ENCODE measurements around the gene NOD2. TPM values are rescaled to one million over a fixed set of nuclear protein-coding genes. Genes with fewer than 3 reads are reported as not detected.

The NOD2 gene
- total and polyA plus RNA-seq, 2 of the 13 experiments (the other 11 are each of a cell fraction or from before 2014, with no cell fraction given) = 0.27 to 0.81 TPM

DNA sequence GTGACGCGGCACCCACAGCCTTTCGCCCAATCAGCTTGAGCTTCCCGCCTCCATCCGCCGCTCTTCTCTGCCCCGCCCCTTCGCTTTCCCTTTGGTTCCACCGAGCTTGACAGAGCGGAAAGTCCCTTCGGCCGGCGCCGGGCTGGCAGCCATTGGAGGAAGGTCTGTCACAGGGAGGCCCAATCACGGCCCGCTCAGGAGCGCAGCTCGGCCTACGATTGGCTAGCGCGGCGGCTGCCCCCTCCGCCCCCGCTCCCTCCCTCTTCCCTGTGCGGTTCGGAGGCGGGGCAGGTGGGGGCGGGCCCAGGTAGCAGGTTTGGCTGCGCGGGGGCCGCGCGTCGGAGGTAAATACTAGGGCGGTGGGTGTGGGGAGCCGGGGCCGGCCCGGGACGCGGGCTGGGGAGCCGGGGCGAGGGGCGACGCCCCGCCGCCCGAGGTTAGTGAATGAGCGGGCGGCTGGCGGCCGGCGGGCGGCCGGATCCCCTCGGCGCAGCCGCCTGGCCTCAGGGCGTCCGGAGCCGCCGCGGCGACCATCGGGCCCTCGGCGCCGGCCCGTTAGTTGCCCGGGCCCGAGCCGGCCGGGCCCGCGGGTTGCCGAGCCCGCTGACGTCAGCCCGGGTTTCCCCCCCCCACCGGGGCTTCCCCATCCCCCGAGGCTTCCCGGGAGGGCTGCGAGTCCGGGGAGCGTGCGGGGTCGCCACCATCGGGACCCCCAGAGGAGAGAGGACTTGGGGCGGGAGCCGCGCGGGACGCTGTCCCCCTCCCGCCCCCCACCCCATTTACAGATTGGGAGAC, 48.6 kb downstream of the NOD2 start, which contains the start of gene CYLD (continued):
- TF ChIP-seq ZNF20 (CRISPR knock-in tag; IDR thresholded peaks at IDR 0.05) (no peak), SSRP1 (CRISPR knock-in tag; IDR thresholded peaks at IDR 0.05) (no peak), GATAD2A (CRISPR knock-in tag; IDR thresholded peaks at IDR 0.05) (peak; percentile 49; the same call in 1 of the 2 replicates), SMAD1 (CRISPR knock-in tag; IDR thresholded peaks at IDR 0.05; ENCODE audit: borderline replicate concordance, low read depth) (0 out of 2 replicates have a peak, but pooled peaks have one; percentile 42), ZNF616 (CRISPR knock-in tag; IDR thresholded peaks at IDR 0.05; ENCODE audit: low read depth) (no peak), FIP1L1 (IDR thresholded peaks at IDR 0.05; ENCODE audit: borderline replicate concordance, insufficient read depth, low read depth, low read length) (no peak), ZFP62 (CRISPR knock-in tag; IDR thresholded peaks at IDR 0.05) (no peak), ZNF260 (CRISPR knock-in tag; IDR thresholded peaks at IDR 0.05; ENCODE audit: borderline replicate concordance, low read depth) (no peak), RFX3 (CRISPR knock-in tag; IDR thresholded peaks at IDR 0.05) (no peak), CBX2 (IDR thresholded peaks at IDR 0.05; ENCODE audit: low read depth, low read length) (no peak), CBX2 (CRISPR knock-in tag; IDR thresholded peaks at IDR 0.05; ENCODE audit: low read depth) (no peak), NFATC3 (CRISPR knock-in tag; IDR thresholded peaks at IDR 0.05) (no peak), NR2F2 (IDR thresholded peaks at IDR 0.05; ENCODE audit: borderline replicate concordance, low read depth) (no peak; the same call in 1 of the 2 replicates), MAF1 (CRISPR knock-in tag; IDR thresholded peaks at IDR 0.05; ENCODE audit: borderline replicate concordance) (peak; percentile 52; the same call in 1 of the 2 replicates)
- TF ChIP-seq, protein P1, sequence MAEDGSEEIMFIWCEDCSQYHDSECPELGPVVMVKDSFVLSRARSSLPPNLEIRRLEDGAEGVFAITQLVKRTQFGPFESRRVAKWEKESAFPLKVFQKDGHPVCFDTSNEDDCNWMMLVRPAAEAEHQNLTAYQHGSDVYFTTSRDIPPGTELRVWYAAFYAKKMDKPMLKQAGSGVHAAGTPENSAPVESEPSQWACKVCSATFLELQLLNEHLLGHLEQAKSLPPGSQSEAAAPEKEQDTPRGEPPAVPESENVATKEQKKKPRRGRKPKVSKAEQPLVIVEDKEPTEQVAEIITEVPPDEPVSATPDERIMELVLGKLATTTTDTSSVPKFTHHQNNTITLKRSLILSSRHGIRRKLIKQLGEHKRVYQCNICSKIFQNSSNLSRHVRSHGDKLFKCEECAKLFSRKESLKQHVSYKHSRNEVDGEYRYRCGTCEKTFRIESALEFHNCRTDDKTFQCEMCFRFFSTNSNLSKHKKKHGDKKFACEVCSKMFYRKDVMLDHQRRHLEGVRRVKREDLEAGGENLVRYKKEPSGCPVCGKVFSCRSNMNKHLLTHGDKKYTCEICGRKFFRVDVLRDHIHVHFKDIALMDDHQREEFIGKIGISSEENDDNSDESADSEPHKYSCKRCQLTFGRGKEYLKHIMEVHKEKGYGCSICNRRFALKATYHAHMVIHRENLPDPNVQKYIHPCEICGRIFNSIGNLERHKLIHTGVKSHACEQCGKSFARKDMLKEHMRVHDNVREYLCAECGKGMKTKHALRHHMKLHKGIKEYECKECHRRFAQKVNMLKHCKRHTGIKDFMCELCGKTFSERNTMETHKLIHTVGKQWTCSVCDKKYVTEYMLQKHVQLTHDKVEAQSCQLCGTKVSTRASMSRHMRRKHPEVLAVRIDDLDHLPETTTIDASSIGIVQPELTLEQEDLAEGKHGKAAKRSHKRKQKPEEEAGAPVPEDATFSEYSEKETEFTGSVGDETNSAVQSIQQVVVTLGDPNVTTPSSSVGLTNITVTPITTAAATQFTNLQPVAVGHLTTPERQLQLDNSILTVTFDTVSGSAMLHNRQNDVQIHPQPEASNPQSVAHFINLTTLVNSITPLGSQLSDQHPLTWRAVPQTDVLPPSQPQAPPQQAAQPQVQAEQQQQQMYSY (CRISPR knock-in tag; IDR thresholded peaks at IDR 0.05) = no peak
- TF ChIP-seq, protein P2, sequence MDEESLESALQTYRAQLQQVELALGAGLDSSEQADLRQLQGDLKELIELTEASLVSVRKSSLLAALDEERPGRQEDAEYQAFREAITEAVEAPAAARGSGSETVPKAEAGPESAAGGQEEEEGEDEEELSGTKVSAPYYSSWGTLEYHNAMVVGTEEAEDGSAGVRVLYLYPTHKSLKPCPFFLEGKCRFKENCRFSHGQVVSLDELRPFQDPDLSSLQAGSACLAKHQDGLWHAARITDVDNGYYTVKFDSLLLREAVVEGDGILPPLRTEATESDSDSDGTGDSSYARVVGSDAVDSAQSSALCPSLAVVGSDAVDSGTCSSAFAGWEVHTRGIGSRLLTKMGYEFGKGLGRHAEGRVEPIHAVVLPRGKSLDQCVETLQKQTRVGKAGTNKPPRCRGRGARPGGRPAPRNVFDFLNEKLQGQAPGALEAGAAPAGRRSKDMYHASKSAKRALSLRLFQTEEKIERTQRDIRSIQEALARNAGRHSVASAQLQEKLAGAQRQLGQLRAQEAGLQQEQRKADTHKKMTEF (CRISPR knock-in tag; IDR thresholded peaks at IDR 0.05) = peak; percentile 89; the same call in 1 of the 2 replicates
- TF ChIP-seq, protein P3, sequence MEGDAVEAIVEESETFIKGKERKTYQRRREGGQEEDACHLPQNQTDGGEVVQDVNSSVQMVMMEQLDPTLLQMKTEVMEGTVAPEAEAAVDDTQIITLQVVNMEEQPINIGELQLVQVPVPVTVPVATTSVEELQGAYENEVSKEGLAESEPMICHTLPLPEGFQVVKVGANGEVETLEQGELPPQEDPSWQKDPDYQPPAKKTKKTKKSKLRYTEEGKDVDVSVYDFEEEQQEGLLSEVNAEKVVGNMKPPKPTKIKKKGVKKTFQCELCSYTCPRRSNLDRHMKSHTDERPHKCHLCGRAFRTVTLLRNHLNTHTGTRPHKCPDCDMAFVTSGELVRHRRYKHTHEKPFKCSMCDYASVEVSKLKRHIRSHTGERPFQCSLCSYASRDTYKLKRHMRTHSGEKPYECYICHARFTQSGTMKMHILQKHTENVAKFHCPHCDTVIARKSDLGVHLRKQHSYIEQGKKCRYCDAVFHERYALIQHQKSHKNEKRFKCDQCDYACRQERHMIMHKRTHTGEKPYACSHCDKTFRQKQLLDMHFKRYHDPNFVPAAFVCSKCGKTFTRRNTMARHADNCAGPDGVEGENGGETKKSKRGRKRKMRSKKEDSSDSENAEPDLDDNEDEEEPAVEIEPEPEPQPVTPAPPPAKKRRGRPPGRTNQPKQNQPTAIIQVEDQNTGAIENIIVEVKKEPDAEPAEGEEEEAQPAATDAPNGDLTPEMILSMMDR (CRISPR knock-in tag; IDR thresholded peaks at IDR 0.05) = no peak
- TF ChIP-seq, protein P4, sequence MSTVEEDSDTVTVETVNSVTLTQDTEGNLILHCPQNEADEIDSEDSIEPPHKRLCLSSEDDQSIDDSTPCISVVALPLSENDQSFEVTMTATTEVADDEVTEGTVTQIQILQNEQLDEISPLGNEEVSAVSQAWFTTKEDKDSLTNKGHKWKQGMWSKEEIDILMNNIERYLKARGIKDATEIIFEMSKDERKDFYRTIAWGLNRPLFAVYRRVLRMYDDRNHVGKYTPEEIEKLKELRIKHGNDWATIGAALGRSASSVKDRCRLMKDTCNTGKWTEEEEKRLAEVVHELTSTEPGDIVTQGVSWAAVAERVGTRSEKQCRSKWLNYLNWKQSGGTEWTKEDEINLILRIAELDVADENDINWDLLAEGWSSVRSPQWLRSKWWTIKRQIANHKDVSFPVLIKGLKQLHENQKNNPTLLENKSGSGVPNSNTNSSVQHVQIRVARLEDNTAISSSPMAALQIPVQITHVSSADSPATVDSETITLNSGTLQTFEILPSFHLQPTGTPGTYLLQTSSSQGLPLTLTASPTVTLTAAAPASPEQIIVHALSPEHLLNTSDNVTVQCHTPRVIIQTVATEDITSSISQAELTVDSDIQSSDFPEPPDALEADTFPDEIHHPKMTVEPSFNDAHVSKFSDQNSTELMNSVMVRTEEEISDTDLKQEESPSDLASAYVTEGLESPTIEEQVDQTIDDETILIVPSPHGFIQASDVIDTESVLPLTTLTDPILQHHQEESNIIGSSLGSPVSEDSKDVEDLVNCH (CRISPR knock-in tag; IDR thresholded peaks at IDR 0.05) = no peak
- TF ChIP-seq, protein P5, sequence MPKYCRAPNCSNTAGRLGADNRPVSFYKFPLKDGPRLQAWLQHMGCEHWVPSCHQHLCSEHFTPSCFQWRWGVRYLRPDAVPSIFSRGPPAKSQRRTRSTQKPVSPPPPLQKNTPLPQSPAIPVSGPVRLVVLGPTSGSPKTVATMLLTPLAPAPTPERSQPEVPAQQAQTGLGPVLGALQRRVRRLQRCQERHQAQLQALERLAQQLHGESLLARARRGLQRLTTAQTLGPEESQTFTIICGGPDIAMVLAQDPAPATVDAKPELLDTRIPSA (CRISPR knock-in tag; IDR thresholded peaks at IDR 0.05; ENCODE audit: borderline replicate concordance) = no peak

Measured in HepG2 (cell line).